HepG2 (cell line): ENCODE data around the gene PHYHIPL. TPM values are rescaled to one million over a fixed set of nuclear protein-coding genes. Genes with fewer than 3 reads are reported as not detected.

ENCODE experiments used
- CBFB ChIP-seq: sonication (generic); formaldehyde crosslinking; IDR thresholded peaks from 2 replicates; pipeline ENCODE4 v1.4.0; 2020; ENCODE audit warnings: missing genetic modification reagents
- CTCF ChIP-seq: sonication (generic); formaldehyde crosslinking; IDR thresholded peaks from 2 replicates; pipeline ENCODE4 v1.5.0; 2020; ENCODE audit warnings: mild to moderate bottlenecking, missing genetic modification reagents, moderate library complexity
- DMTF1 ChIP-seq: sonication (generic); formaldehyde crosslinking; IDR thresholded peaks from 2 replicates; pipeline ENCODE4 v1.4.0; 2020; ENCODE audit warnings: mild to moderate bottlenecking, missing genetic modification reagents
- FOXK2 ChIP-seq: fragments of 450-650 bp; IDR thresholded peaks from 2 replicates; pipeline ENCODE4 v1.6.1; 2016
- KLF11 ChIP-seq: IDR thresholded peaks from 2 replicates; pipeline ENCODE4 v1.6.1; 2016; ENCODE audit warnings: missing compliant biosample characterization
- MAF1 ChIP-seq: sonication (generic); formaldehyde crosslinking; IDR thresholded peaks from 2 replicates; pipeline ENCODE4 v1.5.0; 2020; ENCODE audit warnings: missing genetic modification reagents, borderline replicate concordance
- MED13 ChIP-seq: sonication (generic); formaldehyde crosslinking; IDR thresholded peaks from 2 replicates; pipeline ENCODE4 v1.5.0; 2020; ENCODE audit warnings: missing genetic modification reagents
- MLXIP ChIP-seq: sonication (generic); formaldehyde crosslinking; IDR thresholded peaks from 2 replicates; pipeline ENCODE4 v1.9.0; 2021; ENCODE audit warnings: missing genetic modification reagents, borderline replicate concordance
- NCOA1 ChIP-seq: sonication (generic); formaldehyde crosslinking; IDR thresholded peaks from 2 replicates; pipeline ENCODE4 v1.9.0; 2021; ENCODE audit warnings: missing genetic modification reagents
- PBX2 ChIP-seq: IDR thresholded peaks from 2 replicates; pipeline ENCODE4 v1.6.1; 2016; ENCODE audit warnings: control low read depth
- RAD21 ChIP-seq: fragments of 450-650 bp; formaldehyde crosslinking; IDR thresholded peaks from 2 replicates; pipeline ENCODE4 v1.5.0; 2020; ENCODE audit warnings: mild to moderate bottlenecking
- RNF2 ChIP-seq: fragments of 450-650 bp; conservative IDR thresholded peaks from 2 replicates; pipeline ENCODE4 v1.6.1; 2016; ENCODE audit warnings: low read depth
- SIN3B ChIP-seq: fragments of 150-350 bp; IDR thresholded peaks from 2 replicates; pipeline ENCODE4 v1.6.1; 2014; ENCODE audit warnings: low read length
- SMARCE1 ChIP-seq: fragments of 450-650 bp; IDR thresholded peaks from 2 replicates; pipeline ENCODE4 v1.6.1; 2017; ENCODE audit warnings: borderline replicate concordance
- UBTF ChIP-seq: sonication (generic); formaldehyde crosslinking; IDR thresholded peaks from 2 replicates; pipeline ENCODE4 v1.4.0; 2020; ENCODE audit warnings: mild to moderate bottlenecking, missing genetic modification reagents
- ZMYM4 ChIP-seq: sonication (generic); formaldehyde crosslinking; IDR thresholded peaks from 2 replicates; pipeline ENCODE4 v1.8.1; 2023; ENCODE audit warnings: mild to moderate bottlenecking, missing genetic modification reagents
- ZNF136 ChIP-seq: sonication (generic); formaldehyde crosslinking; IDR thresholded peaks from 2 replicates; pipeline ENCODE4 v1.8.1; 2022; ENCODE audit warnings: low read depth, mild to moderate bottlenecking, moderate library complexity, missing genetic modification reagents
- ZNF432 ChIP-seq: sonication (generic); formaldehyde crosslinking; IDR thresholded peaks from 2 replicates; pipeline ENCODE4 v1.5.0; 2020; ENCODE audit warnings: missing genetic modification reagents, mild to moderate bottlenecking, borderline replicate concordance
- ZNF543 ChIP-seq: sonication (generic); formaldehyde crosslinking; IDR thresholded peaks from 2 replicates; pipeline ENCODE4 v1.4.0; 2020; ENCODE audit warnings: mild to moderate bottlenecking, missing genetic modification reagents
- ZSCAN12 ChIP-seq: sonication (generic); formaldehyde crosslinking; IDR thresholded peaks from 2 replicates; pipeline ENCODE4 v1.9.0; 2021; ENCODE audit warnings: mild to moderate bottlenecking, missing genetic modification reagents
- polyA plus RNA-seq, 8 experiments: library from polyadenylated mRNA; depleted of rRNA in 3 of 8; stranded (reverse) in 7 of 8; unstranded in 1 of 8; fragments of >200 nt; fragmentation: Illumina TruSeq in 4 of 8; extraction: Trizol in 4 of 8; gene quantifications; 2 replicates each; pipeline versions ENCODE4 v1.2.1 to v1.2.3, GENCODE V29; 2011 to 2016; ENCODE audit warnings: low read depth in 4 of 8, missing spikeins in 1 of 8, mixed read lengths in 1 of 8; ENCODE audit not compliant: insufficient read depth in 1 of 8
- total RNA-seq, 5 experiments: library from RNA; depleted of rRNA; stranded (reverse); fragments of >200 nt; fragmentation: Illumina TruSeq; extraction: Trizol; gene quantifications; 2 replicates each; pipeline ENCODE4 v1.2.3, GENCODE V29; 2016; ENCODE audit warnings: low read depth in 1 of 5

The PHYHIPL gene
- total and polyA plus RNA-seq, 2 of the 13 experiments (the other 11 are each of a cell fraction or from before 2014, with no cell fraction given) = 40.6 to 78.5 TPM

- TF ChIP-seq NCOA1 (CRISPR knock-in tag) = peak; percentile 72; the same call in 1 of the 2 replicates
- peak; percentile 84 for TF ChIP-seq UBTF (CRISPR knock-in tag)
- peak; percentile 45; the same call in 1 of the 2 replicates for TF ChIP-seq KLF11 (CRISPR knock-in tag)
- no peak for TF ChIP-seq ZSCAN12
- TF ChIP-seq CTCF (CRISPR knock-in tag) = no peak; the same call in 1 of the 2 replicates
- TF ChIP-seq RAD21 (CRISPR knock-in tag) = no peak
- peak; percentile 41; the same call in 1 of the 2 replicates for TF ChIP-seq ZMYM4 (CRISPR knock-in tag)
- no peak for TF ChIP-seq DMTF1 (CRISPR knock-in tag)
- TF ChIP-seq SIN3B = no peak
- TF ChIP-seq MLXIP = no peak
- TF ChIP-seq FOXK2 = no peak
- TF ChIP-seq SMARCE1 = no peak
- TF ChIP-seq ZNF543 = no peak; the same call in 1 of the 2 replicates
- peak; percentile 12; the same call in 1 of the 2 replicates for TF ChIP-seq ZNF136 (CRISPR knock-in tag)
- peak; percentile 69; the same call in 1 of the 2 replicates for TF ChIP-seq RNF2
- no peak for TF ChIP-seq PBX2 (CRISPR knock-in tag)
- TF ChIP-seq MED13 (CRISPR knock-in tag) = peak; percentile 90
- no peak for TF ChIP-seq ZNF432 (CRISPR knock-in tag)
- TF ChIP-seq MAF1 (CRISPR knock-in tag) = no peak; the same call in 1 of the 2 replicates
- TF ChIP-seq CBFB (CRISPR knock-in tag) = no peak
Measured at GRCh38 chr10:59176241-59177030, at the start of gene PHYHIPL (continued).
